ENCODE results near the gene DCAF4L1.

DCAF4L1 gene

DNA sequence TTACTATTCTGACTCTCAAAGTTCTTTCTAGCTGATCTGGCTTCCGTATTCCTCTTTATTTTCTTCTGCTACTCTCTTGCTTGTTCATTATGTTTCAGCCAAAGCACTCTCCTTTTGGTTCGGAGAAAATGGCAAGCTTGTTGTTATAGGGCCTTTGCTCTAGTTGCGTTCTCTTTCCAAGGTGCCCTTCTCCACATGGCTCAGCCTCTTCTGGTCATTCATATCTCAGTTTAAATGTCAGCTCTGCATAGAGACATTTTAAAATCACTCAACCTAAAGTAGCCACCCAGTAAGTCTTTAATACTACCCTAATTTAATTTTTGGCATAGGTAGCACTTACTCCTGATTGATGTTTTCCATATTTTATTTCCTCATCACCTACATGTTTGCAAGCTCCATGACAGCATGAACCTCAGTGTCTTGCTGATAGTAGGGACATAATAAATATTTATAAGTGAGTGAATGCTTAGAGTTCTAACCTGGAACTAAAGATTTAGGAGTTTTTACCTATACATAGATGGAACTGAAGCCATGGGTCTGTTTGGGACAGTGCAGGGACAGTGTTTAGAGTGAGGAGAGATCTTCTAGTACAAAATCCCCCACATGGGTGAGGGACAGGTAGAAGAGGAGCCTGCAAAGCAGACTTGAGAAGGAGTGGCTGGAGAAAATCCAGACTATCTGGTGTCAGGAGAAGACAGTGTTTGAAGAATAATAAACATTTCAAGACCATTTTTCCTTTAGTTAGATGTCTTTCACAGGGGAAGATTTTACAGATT is 26.6 kb downstream of the DCAF4L1 start:
- TF ChIP-seq, protein P1, sequence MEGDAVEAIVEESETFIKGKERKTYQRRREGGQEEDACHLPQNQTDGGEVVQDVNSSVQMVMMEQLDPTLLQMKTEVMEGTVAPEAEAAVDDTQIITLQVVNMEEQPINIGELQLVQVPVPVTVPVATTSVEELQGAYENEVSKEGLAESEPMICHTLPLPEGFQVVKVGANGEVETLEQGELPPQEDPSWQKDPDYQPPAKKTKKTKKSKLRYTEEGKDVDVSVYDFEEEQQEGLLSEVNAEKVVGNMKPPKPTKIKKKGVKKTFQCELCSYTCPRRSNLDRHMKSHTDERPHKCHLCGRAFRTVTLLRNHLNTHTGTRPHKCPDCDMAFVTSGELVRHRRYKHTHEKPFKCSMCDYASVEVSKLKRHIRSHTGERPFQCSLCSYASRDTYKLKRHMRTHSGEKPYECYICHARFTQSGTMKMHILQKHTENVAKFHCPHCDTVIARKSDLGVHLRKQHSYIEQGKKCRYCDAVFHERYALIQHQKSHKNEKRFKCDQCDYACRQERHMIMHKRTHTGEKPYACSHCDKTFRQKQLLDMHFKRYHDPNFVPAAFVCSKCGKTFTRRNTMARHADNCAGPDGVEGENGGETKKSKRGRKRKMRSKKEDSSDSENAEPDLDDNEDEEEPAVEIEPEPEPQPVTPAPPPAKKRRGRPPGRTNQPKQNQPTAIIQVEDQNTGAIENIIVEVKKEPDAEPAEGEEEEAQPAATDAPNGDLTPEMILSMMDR (IDR thresholded peaks at IDR 0.05; ENCODE audit: low read depth, low read length) = no peak
- no peak for TF ChIP-seq EZH2phosphoT487 (IDR thresholded peaks at IDR 0.05; ENCODE audit: low read depth)
- Histone ChIP-seq H3K9ac (ENCODE audit: low read length) (no peak overlapping the region), H3K79me2 (ENCODE audit: low read length) (peaks cover 32% of the 10 kb centered on the region), H3K36me3 (replicated peaks; ENCODE audit: low read depth, low read length) (peaks cover 38% of the 10 kb centered on the region), H3K4me2 (ENCODE audit: low read length) (no peak overlapping the region), H4K20me1 (ENCODE audit: insufficient read depth, low read length) (0 out of 2 replicates have a peak, but pooled peaks cover 5% of the 10 kb centered on the region), H3K27ac (ENCODE audit: low read length) (no peak overlapping the region), H3K27me3 (ENCODE audit: low read depth, low read length) (no peaks in the 10 kb centered on the region), H3K4me3 (ENCODE audit: low read length) (no peak overlapping the region), H2AFZ (ENCODE audit: low read depth, low read length) (no peak overlapping the region), H3K9me3 (ENCODE audit: insufficient read depth, low read length) (no peaks in the 10 kb centered on the region), H3K4me1 (ENCODE audit: low read length) (no peaks in the 10 kb centered on the region)

DNA sequence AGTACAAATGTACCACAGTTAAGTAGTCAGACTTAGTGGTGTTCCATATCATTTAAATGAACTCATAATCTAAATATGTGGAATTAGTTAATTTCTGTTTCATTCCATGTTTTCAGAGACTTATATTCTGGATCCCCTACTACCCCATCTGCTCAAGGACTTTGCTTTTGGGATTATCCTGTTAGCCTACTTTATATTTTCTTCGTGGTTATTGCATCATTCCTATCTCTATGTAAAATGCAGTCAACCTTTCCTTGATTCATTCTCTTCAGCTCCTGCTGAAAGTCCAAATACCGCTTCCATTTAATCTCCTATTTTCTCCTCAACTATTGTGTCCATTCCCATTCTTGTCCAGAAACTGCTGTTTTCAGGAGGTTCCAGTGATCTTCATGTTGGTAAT is 33.9 kb downstream of the DCAF4L1 start:
- Histone ChIP-seq H3K36me3 (replicated peaks; ENCODE audit: low read depth, low read length) (peaks cover 8% of the 10 kb centered on the region), H3K27ac (ENCODE audit: low read length) (no peak overlapping the region), H3K9ac (ENCODE audit: low read length) (no peak overlapping the region), H3K9me3 (ENCODE audit: insufficient read depth, low read length) (no peaks in the 10 kb centered on the region), H3K4me3 (ENCODE audit: low read length) (no peak overlapping the region), H3K27me3 (ENCODE audit: low read depth, low read length) (no peaks in the 10 kb centered on the region), H4K20me1 (ENCODE audit: insufficient read depth, low read length) (0 out of 2 replicates have a peak, but pooled peaks cover 5% of the 10 kb centered on the region), H3K79me2 (ENCODE audit: low read length) (peaks cover 14% of the 10 kb centered on the region), H3K4me1 (ENCODE audit: low read length) (no peaks in the 10 kb centered on the region), H3K4me2 (ENCODE audit: low read length) (no peak overlapping the region), H2AFZ (ENCODE audit: low read depth, low read length) (no peak overlapping the region)
- TF ChIP-seq EZH2phosphoT487 (IDR thresholded peaks at IDR 0.05; ENCODE audit: low read depth) = no peak
- TF ChIP-seq, protein P1 (IDR thresholded peaks at IDR 0.05; ENCODE audit: low read depth, low read length) = no peak

DNA sequence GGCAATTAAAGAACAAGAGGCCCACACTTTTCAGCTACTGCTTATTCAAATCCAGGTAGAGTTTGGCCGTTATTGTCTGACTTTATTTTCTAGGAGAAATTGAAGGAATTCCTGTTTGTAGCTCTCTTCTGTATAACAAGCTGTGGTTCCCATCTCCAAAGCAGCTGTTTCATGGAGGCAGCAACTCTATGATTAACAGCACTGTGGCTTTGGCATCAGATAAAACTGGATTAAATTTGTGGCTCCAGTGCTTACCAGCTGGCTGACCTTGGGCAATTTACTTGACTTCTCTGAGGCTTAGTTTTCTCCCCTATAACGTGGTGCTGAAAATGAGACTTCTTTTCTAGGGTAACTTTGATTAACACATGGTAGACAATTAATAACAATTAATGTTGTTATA is 36.9 kb downstream of the DCAF4L1 start:
- Histone ChIP-seq H4K20me1 (ENCODE audit: insufficient read depth, low read length) (0 out of 2 replicates have a peak, but pooled peaks cover 5% of the 10 kb centered on the region), H3K9me3 (ENCODE audit: insufficient read depth, low read length) (no peaks in the 10 kb centered on the region), H3K4me2 (ENCODE audit: low read length) (no peak overlapping the region), H3K79me2 (ENCODE audit: low read length) (peaks cover 9% of the 10 kb centered on the region), H3K4me3 (ENCODE audit: low read length) (no peak overlapping the region), H3K4me1 (ENCODE audit: low read length) (no peaks in the 10 kb centered on the region), H3K36me3 (replicated peaks; ENCODE audit: low read depth, low read length) (peaks cover 14% of the 10 kb centered on the region), H3K27ac (ENCODE audit: low read length) (no peak overlapping the region), H3K27me3 (ENCODE audit: low read depth, low read length) (no peaks in the 10 kb centered on the region), H2AFZ (ENCODE audit: low read depth, low read length) (no peak overlapping the region), H3K9ac (ENCODE audit: low read length) (no peak overlapping the region)
- TF ChIP-seq, protein P1 (IDR thresholded peaks at IDR 0.05; ENCODE audit: low read depth, low read length) = no peak
- TF ChIP-seq EZH2phosphoT487 (IDR thresholded peaks at IDR 0.05; ENCODE audit: low read depth) = no peak

Measured in OCI-LY3 (cell line).